ENCODE measurements around the gene OLR1.

- TF ChIP-seq POLR2A (IDR thresholded peaks at IDR 0.05) (no peak), CTCF (IDR thresholded peaks at IDR 0.05) (no peak), EP300 (IDR thresholded peaks at IDR 0.05) (no peak)
These were observed 28.8 kb downstream of the OLR1 start for GRCh38 chr12:10142976-10143589.

All from ovary (tissue), 3 donors.